Measurements from ENCODE around the gene ZNF341.

ZNF341 gene

DNA sequence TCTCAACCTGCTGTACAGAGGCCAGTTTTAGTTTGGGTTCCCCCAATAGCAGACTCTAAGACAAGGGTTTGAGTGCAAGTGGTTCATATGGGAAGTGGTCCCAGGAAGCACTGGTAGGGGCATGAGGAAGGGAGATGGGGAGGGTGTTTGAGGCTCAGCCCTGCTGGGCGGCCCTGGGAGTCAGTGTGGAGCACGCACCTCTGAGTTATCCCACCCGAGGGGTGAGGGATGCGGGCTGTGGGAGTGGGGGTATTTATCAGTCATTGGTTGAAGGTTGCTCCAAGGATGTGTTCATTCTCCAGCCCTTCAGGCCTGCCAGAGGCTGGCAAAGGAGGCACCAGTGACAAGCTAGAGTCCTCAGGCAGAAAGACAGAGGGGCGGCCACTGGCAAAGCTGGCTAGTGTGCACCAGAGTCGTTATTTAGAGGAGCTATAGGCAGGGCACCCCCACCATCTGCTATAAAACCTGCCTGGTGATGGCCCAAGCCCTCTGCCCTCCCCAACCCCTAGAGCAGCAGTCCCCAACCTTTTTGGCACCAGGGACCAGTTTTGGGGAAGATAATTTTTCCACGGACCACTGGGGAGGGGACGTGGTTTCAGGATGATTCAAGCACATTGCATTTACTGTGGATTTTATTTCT lies 28.2 kb upstream of the ZNF341 start:
- DNase-seq = no peak

DNA sequence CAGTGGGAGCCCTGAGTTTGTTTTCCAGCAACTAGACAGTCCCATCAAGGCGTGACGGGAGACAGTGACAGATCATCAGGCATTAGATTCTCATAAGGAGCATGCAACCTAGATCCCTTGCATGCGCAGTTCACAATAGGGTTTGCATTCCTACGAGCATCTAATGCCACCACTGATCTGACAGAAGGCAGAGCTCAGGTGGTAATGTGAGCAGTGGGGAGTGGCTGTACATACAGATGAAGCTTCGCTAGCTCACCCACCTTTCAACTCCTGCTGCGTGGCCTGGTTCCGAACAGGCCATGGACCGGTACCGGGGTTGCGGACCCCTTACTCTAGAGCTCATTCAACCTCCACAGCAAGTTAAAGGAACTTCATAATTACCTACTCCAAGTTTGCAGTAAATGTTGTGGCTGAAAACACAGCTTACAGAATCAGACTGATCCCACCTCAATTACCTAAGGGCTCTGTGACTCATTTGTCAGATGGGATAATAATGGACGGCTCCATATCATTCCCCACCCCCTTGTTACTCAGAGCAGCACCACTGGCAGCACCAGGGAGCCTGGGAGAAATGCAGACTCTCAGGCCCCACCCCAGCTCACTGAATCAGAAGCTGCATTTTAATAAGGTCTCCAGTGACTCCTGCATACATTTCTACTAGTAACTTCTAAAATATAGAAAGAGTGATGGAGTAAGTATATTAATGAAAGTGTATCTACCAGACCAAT lies 27.4 kb upstream of the ZNF341 start:
- no peak for DNase-seq

DNA sequence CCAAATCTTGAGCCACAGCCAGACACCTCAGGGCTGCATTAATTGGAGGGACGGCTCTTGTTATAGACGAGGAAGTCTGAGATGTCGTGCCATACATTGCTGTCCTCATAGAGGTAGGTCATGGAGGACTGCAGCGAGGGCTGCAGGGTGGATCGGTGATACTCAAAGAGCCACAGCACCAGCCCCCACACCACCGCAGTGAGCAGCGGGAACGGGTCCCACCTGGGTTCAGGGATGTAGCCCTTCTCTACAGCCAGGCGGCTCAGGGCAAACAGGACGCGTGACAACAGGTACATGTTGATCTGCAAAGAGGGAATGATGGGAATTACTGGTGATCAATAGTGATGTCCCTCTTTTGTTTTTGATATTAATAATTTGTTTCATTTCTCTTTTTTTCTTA lies 24.1 kb upstream of the ZNF341 start:
- DNase-seq = no peak

DNA sequence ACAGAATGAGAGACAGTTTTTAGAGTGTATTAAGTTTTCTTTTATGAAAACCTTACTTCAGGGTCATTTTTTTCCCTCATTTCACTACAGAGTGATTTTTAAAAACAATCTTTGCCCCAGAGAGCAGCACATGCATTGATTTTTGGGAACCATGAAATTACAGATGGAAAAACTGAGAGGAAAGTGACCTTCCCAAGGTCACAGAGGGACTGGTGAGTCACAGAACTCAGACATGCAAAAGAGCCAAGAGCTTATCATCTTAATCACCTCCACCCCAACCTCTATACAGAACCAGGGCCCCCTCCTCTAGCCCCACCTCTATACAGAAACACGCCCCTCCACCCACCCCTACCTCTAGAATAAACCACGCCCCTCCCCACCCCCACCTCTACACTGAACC lies 22.4 kb upstream of the ZNF341 start:
- no peak for DNase-seq

DNA sequence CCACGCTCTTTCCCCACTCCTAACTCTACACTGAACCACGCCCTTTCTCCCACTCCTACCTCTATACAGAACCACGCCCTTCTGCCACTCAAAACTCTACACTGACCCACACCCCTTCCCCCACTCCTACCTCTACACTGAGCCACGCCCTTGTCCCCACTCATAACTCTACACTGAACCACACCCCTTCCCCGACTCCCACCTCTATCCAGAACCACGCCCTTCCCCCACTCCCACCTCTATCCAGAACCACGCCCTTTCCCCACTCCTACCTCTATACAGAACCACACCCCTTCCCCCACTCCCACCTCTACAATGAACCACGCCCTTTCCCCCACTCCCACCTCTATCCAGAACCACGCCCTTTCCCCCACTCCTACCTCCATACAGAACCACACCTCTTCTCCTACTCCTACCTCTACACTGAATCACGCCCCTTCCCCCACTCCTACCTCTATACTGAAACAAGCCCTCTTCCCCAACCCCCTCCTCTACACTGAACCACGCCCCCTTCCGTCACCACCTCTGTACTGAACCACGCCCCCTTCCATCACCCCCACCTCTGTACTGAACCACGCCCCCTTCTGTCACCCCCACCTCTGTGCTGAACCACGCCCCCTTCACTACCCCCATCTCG lies 21.8 kb upstream of the ZNF341 start:
- DNase-seq = no peak

DNA sequence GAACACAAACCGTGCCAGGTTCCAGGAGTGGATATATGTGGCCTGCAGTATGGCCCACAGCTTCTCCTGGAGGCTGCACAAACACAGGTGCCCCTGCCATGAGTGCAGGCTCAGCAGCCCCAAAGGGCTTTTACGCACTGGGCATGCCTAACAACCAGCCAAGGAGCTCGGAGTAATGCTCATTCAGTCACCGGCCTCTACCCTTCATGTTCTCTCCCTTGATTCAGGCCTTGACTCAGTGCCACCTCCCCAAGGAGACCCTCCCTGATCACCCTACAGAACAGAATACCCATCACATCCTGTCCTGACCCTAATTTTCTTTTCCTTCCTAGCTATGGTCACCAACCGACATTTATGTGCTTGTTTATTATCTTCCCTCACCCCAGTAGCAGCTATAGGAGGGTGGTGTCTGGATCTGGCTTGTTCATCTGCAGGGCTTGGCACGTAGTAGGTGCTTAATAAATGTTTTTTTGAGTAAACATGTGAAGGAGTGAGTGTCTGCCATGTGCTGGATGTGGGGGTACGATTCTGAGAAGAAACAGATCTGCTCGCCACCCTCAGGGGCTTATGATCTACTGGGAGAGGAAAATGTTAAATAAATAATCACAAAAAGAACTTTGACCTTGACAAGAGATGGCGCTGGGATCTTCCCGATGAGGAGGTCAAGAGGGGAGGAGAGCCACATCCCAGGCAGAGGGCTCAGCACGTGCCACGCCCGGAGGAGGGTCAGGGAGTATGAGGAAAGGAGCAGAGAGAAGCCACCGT lies 20.9 kb upstream of the ZNF341 start:
- no peak for DNase-seq

DNA sequence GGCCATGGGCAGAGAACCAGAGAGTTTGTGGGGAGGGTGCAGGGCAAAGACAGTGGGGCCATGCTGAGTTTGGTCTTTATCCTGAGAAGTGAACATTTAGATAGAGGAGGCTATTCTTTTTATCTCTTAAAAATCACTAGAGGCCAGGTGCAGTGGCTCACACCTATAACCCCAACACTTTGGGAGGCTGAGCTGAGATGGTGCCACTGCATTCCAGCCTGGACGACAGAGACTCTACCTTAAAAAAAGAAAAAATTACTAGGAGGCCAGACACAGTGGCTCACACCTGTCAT lies 20.4 kb upstream of the ZNF341 start:
- DNase-seq = no peak

DNA sequence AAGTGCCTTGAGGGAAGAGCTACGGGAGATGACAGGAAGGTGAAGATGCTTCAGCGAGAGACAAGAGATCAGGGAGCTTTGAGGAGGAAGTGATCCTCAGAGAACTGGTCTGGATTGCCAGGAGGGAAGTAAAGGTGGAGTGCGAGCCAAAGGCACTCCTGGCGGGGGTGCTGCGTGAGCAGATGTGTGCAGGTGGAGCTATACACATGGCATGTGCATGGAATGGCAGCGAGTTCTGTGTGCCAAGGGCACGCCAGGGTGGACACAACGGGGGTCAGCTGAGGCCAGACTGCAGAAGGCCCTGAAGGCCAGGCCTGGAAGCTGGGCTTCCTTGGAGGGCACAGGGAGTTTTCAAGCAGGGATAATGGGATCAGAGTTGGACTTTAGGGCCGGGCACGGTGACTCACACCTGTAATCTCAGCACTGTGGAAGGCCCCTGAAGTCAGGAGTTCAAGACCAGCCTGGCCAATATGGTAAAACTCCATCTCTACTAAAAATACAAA lies 17.9 kb upstream of the ZNF341 start:
- no peak for DNase-seq

DNA sequence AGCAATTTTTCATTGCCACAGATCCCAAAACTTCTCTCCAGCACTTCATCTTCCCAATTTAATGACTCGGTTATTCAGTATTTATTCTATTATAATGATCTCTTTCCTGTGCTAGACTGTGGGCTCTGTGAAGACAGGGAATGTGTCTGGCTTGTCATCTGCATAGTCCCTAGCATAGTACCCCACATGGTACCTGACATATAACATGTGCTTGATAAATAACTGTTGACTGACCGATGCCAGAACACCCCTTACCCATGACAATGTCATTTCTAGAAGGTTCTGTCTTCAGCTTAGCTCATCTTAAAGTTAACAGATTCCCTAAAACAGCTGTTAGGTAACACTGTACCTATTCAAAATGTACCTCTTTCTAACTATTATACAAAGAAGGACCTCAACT lies 15.3 kb upstream of the ZNF341 start:
- DNase-seq = no peak

DNA sequence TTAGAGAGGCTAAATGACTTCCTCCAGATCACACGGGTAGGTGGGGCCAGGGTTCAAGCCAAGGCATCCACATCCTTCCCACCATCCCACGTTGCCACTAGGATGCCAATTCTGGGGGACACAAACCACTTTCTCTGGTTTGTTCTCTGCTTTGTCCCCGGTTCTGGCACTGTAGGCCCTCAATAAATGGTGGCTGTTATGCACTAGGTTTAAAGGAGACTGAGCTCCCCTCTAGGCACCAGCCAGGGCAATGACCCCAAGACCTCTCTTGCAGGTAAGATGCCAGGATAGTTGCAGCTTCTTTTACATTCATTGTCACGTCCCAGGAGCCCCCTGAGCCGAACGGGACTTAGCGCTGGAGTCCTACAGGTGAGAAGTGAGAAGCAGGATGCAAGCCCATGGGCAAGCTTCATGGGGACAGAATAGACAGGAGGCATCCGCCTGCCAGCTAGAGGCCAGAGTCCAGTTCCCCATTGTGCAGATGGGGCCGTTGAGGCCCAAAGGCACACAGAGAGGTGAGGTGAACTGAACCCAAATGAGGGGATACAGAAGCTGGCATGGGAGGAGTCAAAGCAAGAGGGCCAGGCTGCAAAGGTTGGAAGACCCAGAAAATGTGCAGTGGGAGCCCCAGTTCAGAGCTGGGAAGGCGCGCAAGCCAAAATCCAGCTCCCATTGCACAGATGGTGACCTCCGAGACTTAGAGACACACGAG lies 12.4 kb upstream of the ZNF341 start:
- no peak for DNase-seq

DNA sequence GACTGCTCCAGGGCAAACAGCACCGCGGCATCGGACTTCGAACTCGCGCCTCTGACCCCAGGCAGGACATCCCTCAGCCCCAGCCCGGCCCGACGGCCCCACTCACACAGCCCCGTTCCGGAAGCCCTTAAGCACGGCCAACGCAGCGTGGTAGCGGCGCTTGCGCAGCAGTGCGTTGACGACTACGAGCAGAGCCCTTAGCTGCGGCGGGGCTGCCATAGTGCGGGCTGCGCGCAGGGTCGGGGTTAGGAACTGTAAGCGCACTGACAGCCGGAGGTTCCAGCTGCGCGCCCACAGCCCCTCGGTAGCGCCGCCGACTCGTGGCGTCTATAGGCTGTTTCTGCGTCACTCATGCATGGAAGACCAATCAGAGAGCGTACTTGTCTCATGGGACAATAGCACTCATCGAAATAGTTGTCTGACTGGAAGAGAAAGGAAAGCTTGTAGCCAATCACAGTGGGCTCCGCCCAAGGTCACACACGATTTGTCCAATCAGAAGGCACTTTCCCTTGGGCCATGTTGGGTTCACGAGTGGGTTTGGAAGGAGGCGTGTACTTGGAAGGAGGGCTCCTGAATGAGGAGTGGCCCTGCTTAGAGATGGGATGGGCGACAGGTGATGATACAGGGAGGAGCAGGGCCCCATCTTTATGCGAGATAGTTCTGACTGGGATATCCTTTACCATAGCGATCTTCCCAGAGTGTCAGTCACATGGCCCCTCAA lies 11.6 kb upstream of the ZNF341 start, which contains the start of gene PXMP4:
Gene PXMP4, minus strand, starts transcription at position 322 of the 721 bp plus-strand sequence. Its CDS starts 103 bp downstream, at position 219.
- peak; percentile 96 for DNase-seq

DNA sequence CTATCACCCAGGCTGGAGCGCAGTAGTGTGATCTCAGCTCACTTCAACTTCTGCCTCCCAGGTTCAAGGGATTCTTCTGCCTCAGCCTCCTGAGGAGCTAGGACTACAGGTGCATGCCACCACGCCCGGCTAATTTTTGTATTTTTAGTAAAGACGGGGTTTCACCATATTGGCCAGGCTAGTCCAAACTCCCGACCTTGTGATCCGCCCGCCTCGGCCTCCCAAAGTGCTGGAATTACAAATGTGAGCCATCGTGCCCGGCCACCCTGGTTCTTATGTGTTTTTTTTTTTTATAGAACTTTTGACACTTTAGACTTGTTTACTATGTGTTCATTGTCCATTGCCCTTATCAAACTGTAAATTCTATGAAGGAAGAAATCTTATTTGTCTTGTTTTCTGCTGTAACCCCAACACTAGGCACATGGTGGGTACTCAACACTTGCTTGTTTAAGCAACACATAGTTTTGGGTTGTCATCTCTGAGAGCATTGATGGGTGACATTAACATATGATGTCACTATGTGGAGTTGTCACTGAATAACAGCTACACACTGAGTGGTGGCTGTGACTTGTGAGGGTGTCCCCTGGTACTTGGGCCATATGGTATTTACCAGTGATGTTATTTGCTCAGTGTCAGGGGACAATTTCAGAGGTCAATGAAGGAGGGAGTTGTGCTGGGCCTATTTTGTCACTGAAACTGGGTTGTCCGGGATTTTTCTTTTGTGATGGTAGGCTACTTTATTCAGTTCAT lies 10.2 kb upstream of the ZNF341 start:
- no peak for DNase-seq

DNA sequence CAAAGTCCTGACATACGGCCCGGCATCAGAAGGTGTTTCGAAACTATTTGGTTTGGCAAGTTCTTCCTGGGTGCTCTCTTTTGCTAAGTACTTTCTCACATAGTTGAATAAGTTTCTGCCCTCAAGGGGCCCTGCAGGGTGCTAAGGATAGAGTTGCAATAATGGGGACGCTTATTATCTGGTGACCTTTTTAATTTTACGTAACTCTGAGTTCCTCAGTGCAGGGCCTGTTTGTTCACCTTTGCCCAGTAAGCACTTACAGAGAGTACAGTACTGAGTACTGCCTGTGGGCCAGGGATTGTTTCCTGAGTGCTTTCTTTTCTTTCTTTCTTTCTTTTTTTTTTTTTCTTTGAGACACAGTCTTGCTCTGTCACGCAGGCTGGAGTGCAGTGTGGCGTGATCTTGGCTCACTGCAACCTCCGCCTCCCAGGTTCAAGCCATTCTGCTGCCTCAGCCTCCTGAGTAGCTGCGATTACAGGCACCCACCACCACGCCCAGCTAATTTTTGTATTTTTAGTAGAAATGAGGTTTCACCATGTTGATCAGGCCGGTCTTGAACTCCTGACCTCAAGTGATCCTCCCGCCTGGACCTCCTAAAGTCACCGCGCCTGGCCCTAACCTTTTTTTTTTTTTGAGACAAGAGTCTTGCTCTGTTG lies 7.2 kb upstream of the ZNF341 start:
- DNase-seq = no peak

DNA sequence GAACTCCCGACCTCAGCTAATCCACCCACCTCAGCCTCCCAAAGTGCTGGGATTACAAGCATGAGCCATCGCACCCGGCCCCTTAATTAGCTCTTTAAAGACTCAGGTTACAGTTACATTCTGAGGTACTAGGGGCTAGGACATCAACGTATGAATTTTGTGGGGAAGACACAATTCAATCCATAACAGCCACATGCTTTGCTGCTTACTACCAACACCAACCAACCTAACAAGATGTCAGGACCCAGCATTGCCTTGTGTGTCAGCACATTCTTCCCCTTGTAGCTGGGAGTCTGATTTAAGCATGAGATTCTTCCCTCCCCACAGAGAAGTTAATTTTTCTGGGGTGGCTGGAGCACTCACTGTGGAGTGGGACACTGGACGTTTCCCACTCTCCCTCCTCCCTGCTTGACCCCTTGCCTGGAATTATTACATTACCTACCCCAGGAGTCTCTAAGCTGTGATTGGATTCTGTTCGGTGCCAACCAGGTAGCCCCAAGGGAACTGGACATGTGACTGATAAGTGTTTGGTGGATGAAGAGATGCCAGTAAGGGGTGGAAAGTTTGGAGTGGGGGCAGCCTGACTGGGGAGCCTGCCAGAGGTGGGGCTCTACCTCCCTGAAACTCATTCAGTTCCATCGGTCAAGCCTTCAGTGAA lies 6.1 kb upstream of the ZNF341 start:
- DNase-seq = no peak

DNA sequence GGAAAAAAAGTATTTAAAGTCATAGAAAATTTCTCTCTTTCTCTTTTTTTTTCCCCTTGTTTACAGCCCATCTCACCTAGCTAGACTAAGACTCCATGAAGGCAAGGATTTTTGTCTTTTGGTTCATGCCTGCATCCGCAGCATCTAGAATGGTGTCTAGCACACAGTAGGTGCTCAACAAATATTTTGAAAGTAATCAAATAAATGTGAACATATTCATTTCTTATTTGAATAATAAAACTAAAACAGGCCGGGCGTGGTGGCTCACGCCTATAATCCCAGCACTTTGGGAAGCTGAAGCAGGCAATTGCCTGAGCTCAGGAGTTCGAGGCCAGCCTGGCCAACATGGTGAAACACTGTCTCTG lies 4.7 kb upstream of the ZNF341 start:
- DNase-seq = no peak

DNA sequence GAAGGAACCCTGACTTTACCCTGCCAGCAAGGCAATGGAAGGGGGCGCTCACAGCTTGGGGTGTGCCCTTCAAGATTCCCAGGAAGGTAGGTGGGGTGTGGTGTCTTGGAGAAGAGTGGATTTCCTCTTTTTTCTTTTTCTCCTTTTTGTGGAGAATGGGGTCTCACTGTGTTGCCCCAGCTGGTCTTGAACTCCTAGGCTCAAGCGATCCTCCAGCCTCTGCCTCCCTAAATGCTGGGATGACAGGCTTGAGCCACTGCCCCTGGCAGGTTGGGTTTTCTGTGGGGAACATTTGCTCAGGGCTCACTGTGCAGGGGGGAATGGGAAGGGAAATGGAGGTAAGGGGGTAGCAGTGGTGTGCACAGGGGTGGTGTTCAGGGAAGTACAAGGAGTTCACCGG lies 4.0 kb upstream of the ZNF341 start:
- no peak for DNase-seq

DNA sequence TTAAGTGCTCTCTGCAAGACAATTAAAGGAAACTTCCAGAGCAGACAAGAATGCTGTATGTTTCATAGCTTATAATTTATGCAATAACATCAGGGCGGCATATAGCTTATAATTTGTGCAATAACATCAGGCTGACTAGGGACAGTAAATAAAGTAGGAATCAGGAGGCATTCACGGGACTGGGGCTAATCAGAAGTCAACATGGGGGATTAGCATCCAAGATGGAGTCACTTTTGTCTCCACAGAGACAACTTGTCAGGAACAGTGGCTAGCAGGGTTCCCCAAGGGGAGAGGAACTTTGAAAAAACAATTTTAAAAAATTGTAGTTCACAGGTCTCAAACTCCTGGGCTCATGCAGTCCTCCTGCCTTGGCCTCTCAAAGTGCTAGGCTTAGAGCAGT lies 3.3 kb upstream of the ZNF341 start:
- no peak for DNase-seq

DNA sequence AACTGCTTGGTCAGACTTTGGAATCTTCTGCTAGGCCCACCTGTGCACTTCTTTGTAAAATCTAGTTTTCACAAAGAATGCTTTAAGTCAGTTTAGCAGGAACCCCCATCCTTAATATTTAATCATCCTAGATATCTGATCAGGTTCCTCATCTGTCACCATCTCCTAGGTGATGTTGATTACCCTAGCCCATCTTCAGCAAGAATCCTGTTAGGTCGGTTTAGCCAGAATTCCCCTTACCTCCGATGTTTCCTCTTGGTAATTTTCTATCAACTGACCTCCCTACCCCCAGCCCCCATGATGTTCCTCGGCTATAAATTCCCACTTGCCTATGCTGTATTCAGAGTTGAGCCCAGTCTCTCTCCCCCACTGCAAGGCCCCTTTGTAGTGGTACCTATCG lies 2.7 kb upstream of the ZNF341 start:
- DNase-seq = no peak

DNA sequence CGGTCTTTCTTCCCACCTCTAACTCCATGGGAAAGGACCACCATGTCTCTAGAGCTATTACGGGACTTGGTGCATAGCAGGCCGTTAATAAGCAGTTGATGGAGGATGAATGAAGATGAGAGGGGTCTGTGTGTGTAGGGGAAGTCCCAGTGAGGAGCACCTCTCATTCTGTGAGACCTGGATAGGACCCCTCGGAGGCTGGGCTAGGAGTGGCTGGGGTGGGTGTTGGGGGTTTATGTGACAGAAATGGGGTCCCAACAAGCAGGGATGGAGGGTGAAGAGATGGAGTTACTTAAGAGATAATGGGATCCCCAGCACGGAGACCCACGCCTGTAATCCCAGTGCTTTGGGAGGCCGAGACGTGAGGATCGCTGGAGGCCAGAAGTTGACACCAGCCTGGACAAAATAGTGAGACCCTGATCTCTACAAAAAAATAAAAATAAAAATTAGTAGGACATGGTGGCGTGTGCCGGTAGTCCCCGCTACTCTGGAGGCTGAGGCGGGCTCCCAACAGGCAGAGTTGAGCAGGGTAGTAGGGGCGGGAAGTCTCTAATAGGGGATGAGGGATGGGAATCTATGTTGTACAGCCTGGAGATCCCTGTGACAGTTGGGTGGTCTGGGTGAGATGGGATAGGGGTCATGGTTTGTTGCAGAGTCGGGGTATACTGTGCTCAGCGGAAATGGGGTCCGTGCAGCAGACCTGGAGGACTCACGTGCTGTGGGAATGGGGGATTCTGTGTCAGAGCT lies 677 bp upstream of the ZNF341 start:
- peak; percentile 7 for DNase-seq

Data from CD4-positive, alpha-beta T cell treated with Interleukin-12 subunit alpha and Interleukin-12 subunit beta, for 1 hour (primary cell).